Measurements from ENCODE around the gene SNCG. TPM values are rescaled to one million over a fixed set of nuclear protein-coding genes. Genes with fewer than 3 reads are reported as not detected.
"Not testable (repeated sequence)": the region's sequence is repeated elsewhere in the genome, so short reads cannot be mapped to it uniquely, and the experiment has no call there.

SNCG gene
- polyA plus RNA-seq, 1 donor, result 12.4 TPM

- no peak for DNase-seq
Measured at GRCh38 chr10:86944031-86944419, 14.4 kb upstream of the SNCG start.

DNA sequence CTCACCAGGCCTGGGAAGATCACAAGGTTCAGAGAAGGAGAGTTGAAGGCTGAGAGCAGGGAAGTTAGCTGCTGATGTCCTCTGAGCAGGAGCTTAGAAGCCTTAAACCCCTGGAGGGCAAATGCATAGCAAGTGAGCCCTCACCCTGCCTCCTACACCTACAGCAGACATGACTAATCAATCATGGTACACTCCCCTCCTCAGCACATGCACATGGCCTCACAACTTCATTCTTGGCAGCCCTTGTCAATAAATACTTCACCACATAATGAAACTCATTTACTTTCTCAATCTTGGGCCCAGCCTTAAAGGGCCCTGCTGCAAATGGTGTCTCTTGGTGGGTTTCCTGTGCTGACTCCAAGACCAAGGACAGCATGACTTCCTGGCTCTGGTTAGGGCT, 13.9 kb upstream of the SNCG start:
- no peak for DNase-seq

DNA sequence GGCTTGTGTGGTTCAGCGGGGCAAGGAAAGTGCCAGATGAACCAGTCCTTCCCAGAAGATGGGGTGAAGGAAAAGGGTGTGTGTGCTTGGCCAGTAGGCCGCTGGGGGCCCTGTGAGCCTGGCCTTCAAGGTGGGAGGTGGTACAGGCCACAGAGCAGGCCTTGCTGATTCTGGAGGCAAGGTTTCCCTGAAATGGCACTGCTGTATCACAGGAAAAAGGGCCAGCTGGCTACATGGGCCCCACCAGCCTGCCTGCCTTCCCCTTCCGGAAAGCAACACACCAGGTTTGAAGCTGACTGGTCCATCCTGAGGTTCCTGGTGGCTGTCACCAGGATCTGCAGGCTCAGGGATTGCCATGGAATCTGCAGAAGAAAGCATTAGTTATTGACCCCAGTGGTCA, 13.5 kb upstream of the SNCG start:
- DNase-seq, result no peak

GRCh38 chr10:86945361-86946212, 12.8 kb upstream of the SNCG start:
- DNase-seq, result no peak

DNA sequence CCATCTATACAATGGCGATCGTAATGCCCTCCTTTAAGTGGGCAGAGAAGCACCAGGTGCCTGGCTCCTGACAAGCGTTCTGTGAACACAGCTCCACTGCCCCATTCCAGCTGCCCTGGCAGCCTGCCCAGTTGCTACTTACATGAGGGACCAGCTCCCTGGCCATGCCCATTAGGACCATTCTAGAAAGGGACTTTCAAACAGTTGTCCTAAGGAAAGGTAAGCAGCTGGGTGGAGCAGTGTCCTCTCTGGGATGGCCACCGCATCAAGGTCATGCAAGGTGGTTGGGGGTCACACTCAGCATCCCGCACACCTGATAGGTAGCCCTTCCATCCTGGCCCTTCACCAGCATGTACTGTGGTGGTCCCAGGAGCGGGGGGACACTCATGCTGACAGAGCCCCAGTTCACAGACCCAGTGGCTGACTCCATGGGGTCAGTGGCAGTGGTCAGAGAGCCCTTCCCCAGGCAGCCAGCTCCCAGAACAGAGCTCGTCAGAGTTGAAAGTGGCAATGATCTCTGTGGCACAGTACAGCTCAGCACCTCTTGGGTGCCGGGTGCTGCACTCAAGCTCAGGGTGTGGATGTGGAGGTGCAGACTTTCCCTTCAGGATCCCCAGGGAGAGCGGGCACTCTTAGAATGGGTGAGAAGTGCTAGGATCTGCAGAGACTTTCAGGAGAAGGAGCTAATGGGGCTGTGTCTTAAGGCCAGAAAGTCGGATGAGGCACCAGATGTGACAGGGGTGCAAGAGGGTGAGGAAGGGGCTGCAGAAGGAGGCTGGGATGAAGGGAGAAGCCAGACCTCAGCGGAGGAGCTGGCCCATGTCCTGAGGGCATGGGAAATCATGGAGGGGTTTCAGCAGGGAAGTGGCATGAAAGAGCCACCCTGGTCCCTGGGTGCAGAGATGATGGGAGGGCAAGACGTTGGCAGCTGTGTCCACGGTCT, 11.9 kb upstream of the SNCG start:
- no peak for DNase-seq

DNA sequence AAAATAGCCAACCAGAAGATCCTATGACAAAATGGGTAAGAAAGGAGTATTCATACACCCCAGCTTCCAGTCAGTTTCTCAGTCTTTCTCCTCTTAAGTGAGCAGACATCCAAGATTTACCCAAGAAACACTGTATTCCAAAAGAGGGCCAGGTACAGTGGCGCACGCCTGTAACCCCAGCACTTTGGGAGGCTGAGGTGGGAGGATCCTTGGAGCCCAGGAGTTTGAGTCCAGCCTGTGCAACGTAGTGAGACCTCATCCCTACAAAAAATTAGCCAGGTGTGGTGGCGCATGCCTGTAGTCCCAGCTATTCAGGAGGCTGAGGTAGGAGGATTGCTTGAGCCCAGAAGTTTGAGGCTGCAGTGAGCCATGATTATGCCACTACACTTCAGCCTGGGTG, 10.6 kb upstream of the SNCG start:
- DNase-seq, result not testable (repeated sequence)

DNA sequence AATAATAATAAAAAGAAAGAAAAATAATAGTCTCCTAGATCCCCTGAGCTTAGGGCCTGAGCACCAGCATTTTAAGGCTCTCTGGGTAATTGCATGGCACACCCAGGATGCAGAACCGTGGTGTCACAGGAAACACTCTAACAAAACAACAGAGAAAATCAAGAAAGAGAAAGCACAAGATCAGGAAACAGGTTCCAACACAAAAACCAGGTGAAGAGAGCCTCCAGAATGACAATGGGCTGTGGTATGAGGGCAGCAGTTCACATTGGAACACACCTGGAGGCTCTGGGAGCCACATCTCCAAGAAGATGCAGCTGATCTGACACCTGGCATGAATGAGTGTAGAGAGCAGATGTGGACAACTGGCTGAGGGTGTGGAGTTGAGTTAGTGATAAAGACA, 8.1 kb upstream of the SNCG start:
- DNase-seq, result no peak

DNA sequence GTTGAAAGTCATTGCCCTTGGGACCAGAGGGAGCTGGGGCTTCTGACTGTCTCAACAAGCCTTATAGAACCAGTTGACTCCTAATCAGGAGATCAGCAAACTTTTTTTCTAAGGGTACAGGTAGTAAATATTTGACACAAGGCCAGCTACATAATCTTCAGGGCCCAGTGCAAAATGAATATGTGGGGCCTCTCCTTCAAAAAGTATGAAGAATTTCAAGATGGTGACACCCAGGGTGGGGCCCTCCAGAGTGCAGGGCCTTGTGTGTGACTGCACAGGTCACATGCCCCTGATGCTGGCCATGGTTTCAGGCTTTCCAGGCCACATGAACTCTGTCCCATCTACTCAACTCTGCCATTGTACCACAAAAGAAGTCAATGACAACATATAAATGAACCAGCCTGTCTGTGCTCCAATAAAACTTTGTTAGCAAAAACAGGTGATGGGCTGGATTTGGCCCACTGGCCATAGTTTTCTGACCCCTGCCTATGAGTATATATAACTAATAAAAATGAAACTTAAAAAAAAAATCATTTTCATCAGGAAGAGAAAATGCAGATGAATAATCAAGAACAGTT, 7.1 kb upstream of the SNCG start:
- DNase-seq, result no peak

DNA sequence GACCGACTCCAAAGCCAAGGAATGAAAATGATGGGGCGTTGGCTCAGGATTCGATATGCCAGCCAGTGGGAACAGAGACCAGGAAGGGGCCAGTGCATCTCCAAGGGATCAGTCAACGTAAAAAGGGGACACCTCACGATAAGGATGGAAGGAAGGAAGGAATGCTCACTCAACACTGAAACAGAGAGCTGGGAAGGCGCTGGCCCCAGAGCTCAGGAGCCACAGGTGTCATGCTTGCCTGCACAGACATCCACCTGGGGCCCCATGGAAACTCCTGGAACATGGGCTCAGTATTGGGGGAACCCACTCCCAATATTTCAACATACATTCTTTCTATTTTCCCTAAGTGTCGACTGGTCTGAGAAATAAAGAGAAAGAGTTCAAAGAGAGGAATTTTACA, 6.3 kb upstream of the SNCG start:
- DNase-seq, result no peak

GRCh38 chr10:86952697-86953096, 5.7 kb upstream of the SNCG start:
- not testable (repeated sequence) for DNase-seq

DNA sequence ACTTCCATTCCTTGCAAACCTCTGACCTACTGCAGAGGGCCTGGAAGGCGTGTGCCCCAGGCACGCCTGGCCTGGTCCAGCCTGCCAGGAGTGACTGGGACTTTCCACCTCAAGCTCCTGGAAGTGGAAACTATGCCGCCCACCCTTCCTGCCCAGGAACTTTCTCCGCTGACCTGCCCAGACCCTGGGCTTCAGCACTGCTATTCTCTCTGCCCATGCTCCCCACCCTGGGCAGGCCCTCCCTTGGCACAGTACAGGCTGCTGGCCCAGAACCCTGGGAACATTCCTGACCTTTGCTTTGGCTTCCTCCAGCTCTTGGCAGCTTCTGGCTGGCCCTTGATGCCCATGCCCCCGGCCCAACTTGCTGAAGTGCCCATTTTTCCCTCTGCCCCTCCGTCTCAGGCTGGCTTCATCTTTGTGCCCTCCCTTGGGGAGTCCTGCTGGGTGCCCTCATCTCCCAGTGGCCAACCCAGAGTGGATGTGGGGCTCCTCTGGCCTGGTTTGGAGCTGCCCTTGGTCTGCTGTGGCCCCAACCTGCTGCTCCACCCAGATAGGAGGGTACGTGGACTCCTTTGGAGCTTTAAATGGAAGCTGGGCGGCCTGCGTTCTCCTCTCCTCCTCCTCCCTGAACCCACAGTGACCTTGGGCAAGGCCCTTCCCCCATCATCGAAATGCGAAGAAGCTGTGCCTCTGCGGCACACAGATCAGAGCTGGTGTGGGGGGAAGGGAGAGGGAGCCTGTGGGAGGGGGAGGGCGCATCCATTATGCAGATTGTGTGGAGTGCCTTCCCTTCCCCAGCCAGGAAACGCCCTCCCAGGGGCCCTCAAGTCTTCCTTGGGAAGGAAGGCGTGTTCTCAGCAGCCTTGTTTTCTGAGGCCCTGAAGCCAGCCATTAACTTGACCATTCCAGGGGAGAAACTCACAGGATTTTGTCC, 4.4 kb upstream of the SNCG start:
- DNase-seq, result peak; percentile 68

DNA sequence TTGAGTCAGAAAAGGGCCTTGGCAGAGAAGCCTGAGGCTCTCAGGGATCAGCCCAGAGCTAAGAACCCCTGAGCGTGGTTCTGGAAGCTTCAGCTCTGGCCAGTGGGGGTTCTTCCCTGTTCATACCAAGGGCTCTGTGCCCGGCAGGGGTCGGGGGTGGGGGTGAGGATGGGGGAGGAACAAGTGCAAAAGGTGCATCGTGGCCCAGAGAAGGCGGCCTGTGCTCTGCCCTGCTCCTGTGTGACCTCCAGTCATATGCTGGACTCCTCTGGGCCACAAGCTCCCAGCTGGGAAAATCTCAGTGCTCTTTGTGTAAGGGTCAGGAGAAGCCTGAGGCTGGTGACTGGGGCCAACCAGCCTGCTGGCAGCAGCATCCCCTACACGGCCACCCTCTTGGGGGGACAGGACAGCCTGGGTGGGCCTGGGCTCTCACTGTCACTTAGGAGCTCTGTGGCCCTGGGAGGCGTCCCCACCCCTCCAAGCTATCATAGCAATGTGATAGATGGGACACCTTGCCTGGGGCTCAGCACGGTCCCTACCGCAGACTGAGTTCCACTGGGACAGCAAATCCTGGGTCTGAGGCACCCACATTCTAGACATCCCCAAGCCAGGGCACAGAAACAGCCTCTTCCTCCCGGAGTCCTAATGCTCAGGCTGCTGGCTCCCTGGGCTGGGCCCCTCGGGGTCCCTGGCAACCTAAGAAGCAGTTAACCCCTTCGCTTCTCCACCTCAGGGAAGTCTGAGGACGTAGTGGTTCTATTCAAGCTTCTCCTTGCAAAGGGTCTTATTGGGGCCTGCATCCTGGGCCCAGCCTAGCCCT, 3.5 kb upstream of the SNCG start:
- no peak for DNase-seq

DNA sequence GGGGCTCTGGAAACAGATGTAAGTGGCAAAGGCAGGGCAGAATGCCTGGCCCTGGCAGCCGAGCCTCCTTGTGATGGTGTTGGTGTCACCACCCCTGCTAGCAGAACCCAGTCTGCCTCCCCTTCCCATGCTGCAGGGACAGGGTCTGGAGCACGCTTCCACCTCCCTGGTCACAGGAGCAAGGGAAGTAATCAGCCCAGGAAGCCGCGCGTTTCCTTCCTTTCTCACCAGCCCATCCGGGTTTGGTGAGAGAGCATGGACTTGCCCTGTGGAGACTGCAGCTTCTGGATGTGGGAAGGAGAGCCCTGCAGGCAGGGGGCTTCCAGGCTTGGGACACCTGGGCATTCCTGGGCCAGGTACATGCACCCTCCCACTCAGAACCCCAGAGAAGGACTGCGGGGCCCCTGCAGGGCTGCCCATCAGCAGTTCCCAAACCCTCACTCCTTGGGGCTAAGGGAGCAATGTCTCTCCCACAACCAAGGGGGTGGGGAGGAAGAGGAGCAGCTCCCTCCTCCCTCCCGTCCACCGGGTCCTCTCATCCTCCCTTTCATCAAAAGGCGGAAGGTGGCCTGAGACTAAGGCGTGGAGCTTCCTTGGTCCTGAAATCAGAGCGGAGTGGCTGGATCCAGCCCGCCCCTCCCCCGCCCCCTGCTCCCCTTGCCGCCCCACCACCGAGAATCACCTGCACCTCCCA, 2.8 kb upstream of the SNCG start:
- DNase-seq, result no peak

GRCh38 chr10:86956195-86956847, 2.1 kb upstream of the SNCG start:
- DNase-seq, result no peak

- no peak for DNase-seq
Measured at GRCh38 chr10:86956848-86957448, 1.5 kb upstream of the SNCG start.

DNA sequence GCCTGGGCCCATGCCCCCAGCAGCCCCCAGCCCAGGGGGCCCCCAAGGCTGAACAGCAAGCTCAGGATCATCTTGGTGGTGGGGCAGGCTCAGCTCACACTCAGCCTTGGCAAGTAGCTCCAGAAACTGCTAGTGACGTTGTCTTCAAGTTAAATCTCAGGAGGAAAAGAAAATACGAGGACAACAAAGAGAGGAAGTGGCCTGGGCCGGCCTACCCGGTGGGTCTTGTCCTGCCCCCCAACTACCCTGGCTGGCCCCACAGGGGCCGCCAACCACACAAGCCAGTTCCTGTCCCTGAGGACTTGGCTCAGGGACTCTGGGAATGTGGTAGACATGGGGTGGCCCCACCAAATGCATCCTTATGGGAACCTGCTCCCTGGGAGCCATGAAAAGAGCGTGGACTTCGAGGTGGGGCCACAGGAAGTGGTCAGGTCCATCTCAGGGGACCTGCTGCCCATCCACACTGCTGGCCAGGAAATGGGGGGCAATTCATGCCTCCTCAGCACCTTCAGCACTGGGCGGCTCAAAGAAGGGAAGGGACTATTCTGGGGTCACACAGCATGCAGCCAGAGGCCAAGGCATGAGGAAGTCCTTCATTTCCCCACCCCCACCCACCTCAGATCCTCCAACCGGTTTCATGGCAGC, 806 bp upstream of the SNCG start, which contains the start of gene MMRN2:
Gene MMRN2, minus strand, starts transcription at position 145 of the 645 bp plus-strand sequence. Its CDS starts 74 bp downstream, at position 71.
- no peak for DNase-seq

- DNase-seq, result peak; percentile 53
Measured at GRCh38 chr10:86958901-86959736, 720 bp downstream of the SNCG start.

DNA sequence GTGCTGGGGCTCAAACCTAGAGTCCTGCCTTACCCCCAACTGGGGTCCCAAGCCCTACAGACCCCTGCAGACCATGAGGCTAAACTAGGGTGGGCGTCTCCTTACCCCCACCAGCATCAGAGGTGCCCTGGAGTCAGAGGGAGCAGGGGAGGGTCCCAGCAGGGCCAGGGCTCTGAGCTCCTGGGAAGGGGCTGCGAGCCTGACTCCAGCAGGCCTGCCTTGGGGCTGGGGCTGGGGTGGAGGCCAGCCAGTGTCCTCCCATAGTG, 1.3 kb downstream of the SNCG start:
- no peak for DNase-seq

Measured in left kidney (tissue), 2 donors.